Measurements from ENCODE around the gene FAP. TPM values are rescaled to one million over a fixed set of nuclear protein-coding genes. Genes with fewer than 3 reads are reported as not detected.

FAP gene
- total RNA-seq, 1 experiment from 2014 or later: 1.2 TPM

GRCh38 chr2:162211732-162212131 lies 31.5 kb downstream of the FAP start:
- Histone ChIP-seq H3K36me3 (no peaks in the 10 kb centered on the region; the same call in 1 of the 2 replicates), H3K27me3 (no peaks in the 10 kb centered on the region), H3K4me3 (no peak overlapping the region), H3K9me3 (no peaks in the 10 kb centered on the region)
- no peak for DNase-seq

- H3K9me3 ChIP-seq: no peaks in the 10 kb centered on the region
- H3K36me3 ChIP-seq: no peaks in the 10 kb centered on the region; the same call in 1 of the 2 replicates
- DNase-seq: no peak
- H3K4me3 ChIP-seq: no peak overlapping the region
- H3K27me3 ChIP-seq: no peaks in the 10 kb centered on the region
These were observed 32.9 kb downstream of the FAP start for GRCh38 chr2:162210385-162210784.

DNA sequence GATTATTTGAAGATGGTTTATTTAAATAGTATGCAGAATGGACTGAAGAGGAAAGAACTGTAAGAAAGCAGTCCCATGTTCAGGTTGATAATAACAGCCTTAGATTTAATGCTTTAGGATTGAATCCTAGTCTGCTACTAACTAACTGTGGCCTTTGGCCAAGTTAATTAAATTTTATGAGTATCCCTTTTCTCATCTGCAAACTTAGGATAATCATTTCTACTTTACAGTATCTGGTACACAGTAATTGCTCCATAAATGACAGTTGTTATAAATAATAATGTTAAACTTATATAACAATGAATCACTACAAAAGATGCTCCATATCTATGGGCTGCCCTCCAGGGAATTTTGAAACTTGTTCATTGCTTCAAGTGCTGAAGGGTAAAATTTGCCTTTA lies 41.0 kb downstream of the FAP start:
- Histone ChIP-seq H3K4me3 (no peak overlapping the region), H3K9me3 (no peaks in the 10 kb centered on the region), H3K27me3 (no peaks in the 10 kb centered on the region), H3K36me3 (no peaks in the 10 kb centered on the region)
- no peak for DNase-seq

DNA sequence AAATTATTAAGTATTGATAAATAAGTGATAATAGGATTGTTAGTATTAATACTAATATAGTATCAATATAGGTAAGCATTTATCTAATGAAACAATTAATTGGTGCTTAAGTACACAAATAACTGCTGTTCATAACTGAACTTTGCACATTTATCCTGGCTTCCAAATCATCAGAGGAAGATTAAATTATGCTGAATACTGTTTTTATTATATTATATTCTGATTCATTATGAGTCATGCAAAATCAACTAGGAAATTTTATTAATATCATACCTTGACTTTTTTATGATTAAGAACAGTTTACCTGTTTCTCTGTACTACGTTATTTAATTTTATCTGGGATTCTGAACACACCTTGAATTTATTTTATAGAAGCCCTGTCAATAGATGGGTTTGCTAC lies 42.6 kb downstream of the FAP start:
- no peaks in the 10 kb centered on the region for H3K27me3 ChIP-seq
- DNase-seq: no peak
- no peaks in the 10 kb centered on the region for H3K36me3 ChIP-seq
- no peaks in the 10 kb centered on the region for H3K9me3 ChIP-seq
- H3K4me3 ChIP-seq: no peak overlapping the region

- no peak for DNase-seq
- Histone ChIP-seq H3K9me3 (no peaks in the 10 kb centered on the region), H3K27me3 (no peaks in the 10 kb centered on the region), H3K4me3 (no peak overlapping the region), H3K36me3 (no peaks in the 10 kb centered on the region)
These were observed 43.3 kb downstream of the FAP start for GRCh38 chr2:162199913-162200312.

- no peaks in the 10 kb centered on the region for H3K9me3 ChIP-seq
These were observed 45.0 kb downstream of the FAP start for GRCh38 chr2:162198239-162198638.

DNA sequence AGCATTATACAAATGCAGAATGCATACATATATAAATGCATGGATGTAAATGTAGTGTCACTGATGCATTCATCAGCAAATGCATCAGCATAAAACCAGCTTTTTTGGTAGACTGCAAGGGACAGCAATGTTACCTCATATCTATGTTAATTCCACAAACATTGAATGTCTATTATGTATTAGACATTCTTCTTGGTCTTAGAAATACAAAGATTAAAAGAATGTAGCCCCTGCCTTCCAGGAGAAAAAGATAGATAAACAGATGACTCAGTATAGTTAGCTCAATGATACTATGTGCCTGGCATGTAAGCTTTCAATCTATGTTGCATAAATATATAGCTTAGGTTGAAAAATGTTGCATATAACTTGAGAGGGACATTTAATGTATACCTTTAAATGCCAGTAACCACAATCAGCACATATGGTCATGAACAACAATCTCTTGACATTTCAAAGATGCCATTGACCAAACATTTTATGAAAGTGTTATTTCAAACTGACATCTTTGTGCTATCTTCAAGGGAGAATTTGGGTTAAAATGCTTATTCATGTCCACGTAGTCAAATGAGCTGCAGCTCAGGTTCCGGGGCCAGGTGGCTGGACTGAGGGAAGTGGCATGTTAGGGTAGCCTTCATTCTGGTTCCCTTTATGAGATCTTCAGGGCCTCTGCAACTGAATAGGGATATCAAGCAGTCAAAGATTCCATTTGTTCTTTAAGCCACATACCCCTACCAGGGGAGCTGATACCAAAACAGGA lies 46.0 kb downstream of the FAP start:
- no peaks in the 10 kb centered on the region for H3K36me3 ChIP-seq
- H3K27me3 ChIP-seq: no peaks in the 10 kb centered on the region
- H3K4me3 ChIP-seq: no peak overlapping the region
- no peak for DNase-seq
- no peaks in the 10 kb centered on the region for H3K9me3 ChIP-seq

More at GRCh38 chr2:162198239-162198638, 45.0 kb downstream of the FAP start:
- no peaks in the 10 kb centered on the region for H3K36me3 ChIP-seq
- no peak overlapping the region for H3K4me3 ChIP-seq
- H3K27me3 ChIP-seq: no peaks in the 10 kb centered on the region
- no peak for DNase-seq

- Histone ChIP-seq H3K9me3 (no peaks in the 10 kb centered on the region), H3K36me3 (no peaks in the 10 kb centered on the region), H3K27me3 (no peaks in the 10 kb centered on the region), H3K4me3 (no peak overlapping the region)
- DNase-seq: no peak
These were observed 46.6 kb downstream of the FAP start for GRCh38 chr2:162196638-162197037.

- Histone ChIP-seq H3K36me3 (no peaks in the 10 kb centered on the region), H3K9me3 (no peaks in the 10 kb centered on the region)
- DNase-seq: no peak
These were observed 54.8 kb downstream of the FAP start for GRCh38 chr2:162188451-162188850.

GRCh38 chr2:162185541-162186232 lies 57.6 kb downstream of the FAP start:
- Histone ChIP-seq H3K36me3 (no peaks in the 10 kb centered on the region), H3K27me3 (no peaks in the 10 kb centered on the region), H3K9me3 (no peaks in the 10 kb centered on the region), H3K4me3 (no peak overlapping the region)
- DNase-seq: no peak

More at GRCh38 chr2:162188451-162188850, 54.8 kb downstream of the FAP start:
- no peaks in the 10 kb centered on the region for H3K27me3 ChIP-seq
- no peak overlapping the region for H3K4me3 ChIP-seq

DNA sequence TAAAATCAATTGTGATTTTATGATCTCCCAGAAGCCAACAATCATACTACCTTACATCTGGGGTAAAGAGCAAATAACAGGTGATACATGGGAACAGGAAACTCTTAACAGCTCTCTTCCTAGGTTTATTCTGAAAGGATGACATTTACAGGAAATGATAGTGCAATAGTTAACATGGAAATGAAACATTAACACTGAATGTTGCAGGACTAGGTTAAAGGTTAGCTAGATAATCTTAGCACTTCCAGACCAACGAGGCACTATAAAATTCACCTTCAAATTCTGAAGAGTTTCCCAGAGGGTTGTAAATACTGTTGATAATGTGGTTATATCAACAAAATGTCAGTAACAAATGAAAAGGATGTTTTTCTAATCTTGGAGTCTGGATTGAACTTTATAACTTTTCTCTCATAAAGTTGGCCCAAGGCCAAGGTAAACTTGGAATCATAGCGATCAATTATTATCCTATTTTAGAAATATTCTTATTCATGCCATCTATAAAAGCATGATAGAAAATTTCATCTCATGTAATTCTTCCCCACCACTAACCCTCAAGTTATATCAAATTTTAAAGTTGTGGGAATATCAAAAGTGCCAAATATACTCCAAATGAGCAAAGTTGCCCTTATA lies 58.3 kb downstream of the FAP start:
- no peaks in the 10 kb centered on the region for H3K27me3 ChIP-seq
- DNase-seq: no peak
- H3K4me3 ChIP-seq: no peak overlapping the region
- no peaks in the 10 kb centered on the region for H3K9me3 ChIP-seq
- no peaks in the 10 kb centered on the region for H3K36me3 ChIP-seq

DNA sequence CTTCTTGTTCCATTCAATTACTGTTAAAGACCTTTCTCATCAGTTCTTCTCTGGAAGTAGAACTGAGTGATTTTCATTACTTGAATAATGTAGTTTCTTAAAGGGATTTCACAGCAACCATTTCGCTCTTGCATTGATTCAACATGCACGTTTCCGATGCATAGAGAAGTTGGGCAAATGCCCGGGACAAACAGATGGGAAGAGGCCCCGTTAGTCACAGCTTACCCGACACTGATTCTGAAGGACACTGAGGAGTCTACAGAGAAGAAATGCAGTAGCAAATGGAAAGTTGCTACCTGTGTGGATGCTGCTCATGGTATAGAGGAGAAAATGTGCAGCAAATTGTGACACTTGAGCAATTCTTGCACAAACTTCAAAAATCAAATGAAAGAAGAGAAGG lies 58.9 kb downstream of the FAP start:
- no peaks in the 10 kb centered on the region for H3K9me3 ChIP-seq
- no peak overlapping the region for H3K4me3 ChIP-seq
- H3K27me3 ChIP-seq: no peaks in the 10 kb centered on the region
- no peaks in the 10 kb centered on the region for H3K36me3 ChIP-seq
- DNase-seq: no peak

DNA sequence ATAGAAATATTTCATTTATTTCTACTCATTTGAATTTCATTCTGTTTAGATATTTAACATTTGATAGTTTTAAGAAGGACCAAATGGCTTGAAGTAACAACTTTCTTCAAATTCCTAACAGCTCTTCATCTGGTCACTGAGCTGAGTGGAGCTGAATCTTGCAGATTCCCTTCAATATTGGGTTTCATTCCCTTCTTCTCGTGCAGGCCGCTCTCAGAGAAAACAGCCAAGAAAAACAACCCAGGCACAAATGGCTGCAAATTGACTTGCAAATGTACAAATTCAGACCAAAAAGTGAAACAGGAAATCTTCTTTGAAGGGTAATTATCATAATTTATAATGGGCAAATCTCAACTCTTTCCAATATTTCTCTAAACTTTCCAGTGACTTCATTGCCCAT lies 60.9 kb downstream of the FAP start:
- Histone ChIP-seq H3K4me3 (no peak overlapping the region), H3K36me3 (no peaks in the 10 kb centered on the region), H3K9me3 (no peaks in the 10 kb centered on the region), H3K27me3 (no peaks in the 10 kb centered on the region)
- DNase-seq: no peak

- Histone ChIP-seq H3K27me3 (no peaks in the 10 kb centered on the region), H3K4me3 (no peak overlapping the region), H3K9me3 (no peaks in the 10 kb centered on the region), H3K36me3 (no peaks in the 10 kb centered on the region)
- DNase-seq: no peak
These were observed 65.9 kb downstream of the FAP start for GRCh38 chr2:162177301-162177700.

DNA sequence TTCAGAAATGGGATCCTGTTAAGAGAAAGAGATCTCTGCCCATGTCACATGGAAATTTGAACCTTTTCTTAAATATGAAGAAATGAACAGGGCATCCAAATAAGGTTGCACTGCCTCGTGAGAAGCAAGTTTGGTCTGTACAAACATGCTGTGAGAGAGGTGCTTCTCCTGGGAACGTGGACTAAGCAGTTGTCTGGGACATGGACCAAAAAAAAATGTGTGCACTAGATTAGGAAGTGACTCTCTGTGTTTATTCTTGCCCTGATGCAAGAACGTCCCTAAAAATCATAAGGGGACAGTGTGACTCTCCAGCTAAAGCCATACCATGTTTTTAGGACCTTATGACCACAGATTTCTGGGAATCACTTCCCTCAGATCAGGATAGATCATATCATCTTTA lies 67.5 kb downstream of the FAP start:
- Histone ChIP-seq H3K36me3 (no peaks in the 10 kb centered on the region), H3K9me3 (no peaks in the 10 kb centered on the region), H3K4me3 (no peak overlapping the region), H3K27me3 (no peaks in the 10 kb centered on the region)
- DNase-seq: no peak

GRCh38 chr2:162174746-162175145 lies 68.5 kb downstream of the FAP start:
- DNase-seq: no peak
- no peaks in the 10 kb centered on the region for H3K36me3 ChIP-seq

GRCh38 chr2:162172802-162173370 lies 70.4 kb downstream of the FAP start:
- H3K4me3 ChIP-seq: no peak overlapping the region
- H3K36me3 ChIP-seq: no peaks in the 10 kb centered on the region
- H3K27me3 ChIP-seq: no peaks in the 10 kb centered on the region
- DNase-seq: no peak
- no peaks in the 10 kb centered on the region for H3K9me3 ChIP-seq

More at GRCh38 chr2:162174746-162175145, 68.5 kb downstream of the FAP start:
- Histone ChIP-seq H3K27me3 (no peaks in the 10 kb centered on the region), H3K4me3 (no peak overlapping the region), H3K9me3 (no peaks in the 10 kb centered on the region)

Data from MG63 (cell line).